RWPE1 (cell line): Measurements from ENCODE around the gene KRTAP10-6.
"Not testable (repeated sequence)": the region's sequence is repeated elsewhere in the genome, so short reads cannot be mapped to it uniquely, and the experiment has no call there.

Source experiments
- CTCF ChIA-PET: fragments of 350-600 bp; sonication (Branson Sonifier 250); formaldehyde crosslinking; extraction: SDS; loops from one replicate; lab custom pipeline; 2021; lab: Yijun Ruan, JAX
- POLR2A ChIA-PET: fragments of 400-600 bp; formaldehyde crosslinking; extraction: SDS; loops from one replicate; lab custom pipeline; 2020; ENCODE audit warnings: antibody characterized with exemption; ENCODE audit not compliant: low non-redundant PET; lab: Yijun Ruan, JAX
- DNase-seq: peaks from one replicate; pipeline ENCODE4 v3.0.0; 2012; ENCODE audit warnings: low spot score
- H3K27ac ChIP-seq: fragments of 450-650 bp; 2 replicates; pipeline ENCODE4 v1.5.1; 2017
- TF ChIP-seq, protein P1 (sequence below): fragments of 450-650 bp; conservative IDR thresholded peaks from 2 replicates; pipeline ENCODE4 v1.5.1; 2017; ENCODE audit warnings: low read depth, mild to moderate bottlenecking

KRTAP10-6 gene

DNA sequence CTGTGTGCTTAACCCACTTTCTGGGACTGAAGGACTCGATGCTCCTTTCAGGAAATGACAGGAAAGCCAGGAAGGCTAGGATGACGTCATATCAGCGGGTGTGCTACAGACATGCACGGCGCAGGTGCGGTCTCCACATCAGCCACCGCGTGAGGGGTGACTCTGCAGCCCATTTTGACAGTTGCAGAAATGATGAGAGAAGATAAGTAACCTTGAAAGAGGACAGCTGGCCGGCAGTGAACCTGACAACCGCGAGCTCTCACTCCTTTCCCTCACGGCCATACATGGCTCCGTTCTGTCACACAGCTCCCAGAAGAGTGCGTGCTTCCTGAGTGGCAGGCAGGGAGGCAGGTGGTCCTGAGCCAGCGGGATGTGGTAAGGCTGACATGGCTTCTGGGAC, 10.2 kb downstream of the KRTAP10-6 start:
- POLR2A ChIA-PET = no interaction called here
- CTCF ChIA-PET = no interaction called here
- DNase-seq = no peak
- H3K27ac ChIP-seq = no peak overlapping the region
- TF ChIP-seq, protein P1, sequence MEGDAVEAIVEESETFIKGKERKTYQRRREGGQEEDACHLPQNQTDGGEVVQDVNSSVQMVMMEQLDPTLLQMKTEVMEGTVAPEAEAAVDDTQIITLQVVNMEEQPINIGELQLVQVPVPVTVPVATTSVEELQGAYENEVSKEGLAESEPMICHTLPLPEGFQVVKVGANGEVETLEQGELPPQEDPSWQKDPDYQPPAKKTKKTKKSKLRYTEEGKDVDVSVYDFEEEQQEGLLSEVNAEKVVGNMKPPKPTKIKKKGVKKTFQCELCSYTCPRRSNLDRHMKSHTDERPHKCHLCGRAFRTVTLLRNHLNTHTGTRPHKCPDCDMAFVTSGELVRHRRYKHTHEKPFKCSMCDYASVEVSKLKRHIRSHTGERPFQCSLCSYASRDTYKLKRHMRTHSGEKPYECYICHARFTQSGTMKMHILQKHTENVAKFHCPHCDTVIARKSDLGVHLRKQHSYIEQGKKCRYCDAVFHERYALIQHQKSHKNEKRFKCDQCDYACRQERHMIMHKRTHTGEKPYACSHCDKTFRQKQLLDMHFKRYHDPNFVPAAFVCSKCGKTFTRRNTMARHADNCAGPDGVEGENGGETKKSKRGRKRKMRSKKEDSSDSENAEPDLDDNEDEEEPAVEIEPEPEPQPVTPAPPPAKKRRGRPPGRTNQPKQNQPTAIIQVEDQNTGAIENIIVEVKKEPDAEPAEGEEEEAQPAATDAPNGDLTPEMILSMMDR = no peak

DNA sequence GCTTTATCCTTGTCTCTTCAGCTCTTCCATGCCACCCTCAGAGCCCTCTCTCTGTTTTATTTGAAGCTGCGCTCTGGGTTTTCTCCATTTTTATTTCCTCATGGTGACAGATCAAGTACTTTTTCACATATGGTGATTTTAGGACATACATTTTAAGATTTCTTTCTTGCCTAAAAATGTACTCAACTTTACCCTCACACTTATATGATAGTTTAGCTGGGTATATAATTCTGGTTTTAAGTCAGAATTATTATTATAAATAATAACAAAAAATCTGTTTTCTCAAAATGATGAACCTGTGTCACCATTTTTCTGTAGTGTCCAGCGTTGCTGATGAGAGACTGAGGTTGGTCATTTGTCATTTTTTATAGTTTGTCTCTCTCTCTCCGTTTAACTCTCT, 11.1 kb downstream of the KRTAP10-6 start:
- POLR2A ChIA-PET = no interaction called here
- DNase-seq = no peak
- CTCF ChIA-PET = interaction anchor here (0.5 kb wide), 1 partner anchor 161 kb away, joined by 5 read pairs; no protein-coding TSS in a partner anchor
- TF ChIP-seq, protein P1 = no peak
- no peak overlapping the region for H3K27ac ChIP-seq

DNA sequence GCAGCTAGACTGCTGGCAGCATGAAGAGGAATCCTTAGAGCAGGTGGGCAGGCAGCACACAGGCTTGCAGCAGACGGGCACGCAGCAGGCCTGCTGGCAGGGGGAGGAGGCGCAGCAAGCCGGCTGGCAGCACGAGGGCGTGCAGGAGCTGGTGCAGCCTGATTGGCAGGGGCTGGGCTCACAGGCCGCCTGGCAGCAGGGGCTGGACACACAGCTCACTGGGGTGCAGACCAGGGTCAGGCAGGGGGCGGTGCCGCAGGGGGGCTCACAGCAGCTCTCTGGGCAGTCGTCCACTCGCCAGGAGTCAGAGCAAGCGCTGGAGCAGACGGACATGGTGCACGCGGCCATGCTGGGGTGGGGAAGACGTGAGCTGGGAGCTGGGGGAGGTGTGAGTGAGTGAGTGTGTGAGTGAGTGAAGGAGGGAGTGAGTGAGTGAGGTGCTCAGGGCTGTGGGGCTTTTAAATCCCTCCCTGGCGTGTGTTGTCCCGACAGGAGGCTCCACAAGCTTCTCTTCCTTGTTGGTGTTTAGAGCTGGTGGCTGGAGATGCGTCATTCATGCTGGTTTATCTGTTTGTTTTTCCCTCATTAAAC, 12.0 kb downstream of the KRTAP10-6 start, which contains the start of gene KRTAP10-5:
Gene KRTAP10-5, minus strand, starts transcription at position 374 of the 591 bp plus-strand sequence. Its CDS starts 26 bp downstream, at position 348.
- POLR2A ChIA-PET, DNase-seq, CTCF ChIA-PET, H3K27ac ChIP-seq: not testable (repeated sequence)

DNA sequence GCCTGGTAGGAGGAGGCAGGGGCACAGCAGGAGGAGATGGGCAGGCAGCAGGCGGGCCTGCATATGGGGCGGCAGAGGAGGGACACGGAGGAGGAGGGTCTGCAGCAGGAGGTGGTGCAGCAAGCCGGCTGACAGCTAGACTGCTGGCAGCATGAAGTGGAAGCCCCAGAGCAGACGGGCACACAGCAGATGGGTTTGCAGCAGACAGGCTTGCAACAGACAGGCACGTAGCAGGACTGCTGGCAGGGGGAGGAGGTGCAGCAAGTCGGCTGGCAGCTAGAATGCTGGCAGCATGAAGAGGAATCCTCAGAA, 12.5 kb downstream of the KRTAP10-6 start:
- TF ChIP-seq, protein P1 = no peak
- no peak for DNase-seq
- POLR2A ChIA-PET = no interaction called here
- H3K27ac ChIP-seq = no peak overlapping the region
- CTCF ChIA-PET = interaction anchor here (1.3 kb wide), 1 partner anchor 69 kb away, joined by 3 read pairs; no protein-coding TSS in a partner anchor

DNA sequence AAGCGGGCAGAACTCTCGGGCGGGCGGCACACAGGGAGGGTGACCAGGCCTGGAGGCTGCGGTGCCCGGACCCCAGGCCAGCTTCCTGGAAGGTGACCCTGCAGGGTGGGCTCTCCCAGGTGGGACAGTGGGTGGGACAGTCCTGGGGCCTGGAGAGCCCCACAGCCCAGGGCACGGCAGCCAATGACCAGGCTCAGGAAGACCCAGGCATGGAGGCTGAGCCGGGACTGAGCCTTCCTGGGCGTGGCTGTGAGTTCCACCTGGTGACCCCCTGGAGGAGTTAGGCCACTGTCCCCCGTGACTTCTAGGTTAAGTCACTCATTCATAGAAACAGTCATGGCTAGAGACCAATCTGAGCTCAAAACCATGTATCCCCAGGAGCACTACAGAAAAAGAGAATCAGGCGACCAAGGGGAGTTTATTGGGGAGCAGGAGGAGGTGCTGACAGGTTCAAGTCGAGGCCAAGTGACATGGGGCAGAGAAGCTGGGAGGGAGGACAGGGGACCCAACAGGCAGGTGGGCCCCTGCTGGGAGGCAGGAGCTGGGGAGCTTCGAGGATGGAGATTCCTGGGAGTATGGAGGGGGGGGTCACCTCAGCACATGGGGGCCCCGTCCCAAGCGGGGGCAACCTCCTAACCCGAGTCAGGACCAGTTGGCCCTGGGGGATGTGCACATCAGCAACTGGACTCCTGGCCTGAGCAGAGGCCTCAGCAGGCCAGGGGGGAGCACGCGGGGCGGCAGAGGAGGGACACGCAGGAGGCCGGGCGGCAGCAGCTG, 13.1 kb downstream of the KRTAP10-6 start:
- no peak for DNase-seq
- H3K27ac ChIP-seq = no peak overlapping the region
- POLR2A ChIA-PET = no interaction called here
- TF ChIP-seq, protein P1 = no peak
- CTCF ChIA-PET = interaction anchor here (0.7 to 1.3 kb wide), 2 partner anchors 69 to 1461 kb away, joined by 3 to 9 read pairs; no protein-coding TSS in a partner anchor

DNA sequence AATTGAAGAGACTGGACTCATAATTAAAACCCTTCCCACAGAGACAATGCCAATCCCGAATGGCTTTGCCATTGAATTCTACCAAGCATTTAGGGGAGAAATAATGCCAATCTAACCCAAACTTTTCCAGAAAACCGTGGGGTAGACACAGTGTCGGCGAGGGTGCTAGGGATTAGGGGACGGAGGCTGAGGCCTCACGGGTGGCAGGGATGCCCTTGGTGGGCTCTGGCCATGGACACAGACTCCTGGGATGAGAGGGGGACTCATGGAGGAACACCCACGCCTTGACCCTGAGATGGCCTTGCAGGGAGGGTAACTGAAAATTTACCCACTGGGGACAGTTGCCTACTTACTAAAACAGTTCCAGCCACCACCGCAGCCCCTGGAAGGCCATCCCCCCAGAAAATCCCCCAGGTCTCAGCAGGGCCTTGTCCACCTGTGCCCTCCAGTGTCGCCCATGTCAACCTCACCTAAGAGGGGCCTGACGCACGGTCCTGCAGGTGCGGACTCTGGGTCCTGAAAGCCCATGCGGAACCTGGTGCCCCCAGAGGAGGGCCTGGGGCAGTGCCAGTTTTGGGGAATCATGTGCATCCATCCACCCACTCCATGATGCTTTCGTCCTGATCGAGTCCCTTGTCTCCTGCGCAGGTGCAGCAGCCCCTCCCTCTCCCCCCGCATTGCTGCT, 13.8 kb downstream of the KRTAP10-6 start:
- CTCF ChIA-PET = interaction anchor here (0.7 to 1.3 kb wide), 2 partner anchors 68 to 1461 kb away, joined by 3 to 9 read pairs; no protein-coding TSS in a partner anchor
- no peak for DNase-seq
- POLR2A ChIA-PET = no interaction called here
- no peak overlapping the region for H3K27ac ChIP-seq
- TF ChIP-seq, protein P1 = no peak
